SU-DHL-6 (cell line): ENCODE data around the gene EIF6.

ENCODE experiments used
- EZH2phosphoT487 ChIP-seq: fragments of 200-600 bp; sonication (generic), shearing (Covaris generic); conservative IDR thresholded peaks from 2 replicates; pipeline ENCODE4 v1.6.1; 2018; ENCODE audit warnings: mild to moderate bottlenecking, antibody characterized with exemption, low read length, moderate library complexity, mixed read lengths
- TF ChIP-seq, protein P1 (sequence below): fragments of 200-600 bp; sonication (generic); IDR thresholded peaks from one replicate; pipeline ENCODE4 v1.5.1; 2017; ENCODE audit warnings: antibody characterized with exemption, mild to moderate bottlenecking, low read length, moderate library complexity; ENCODE audit not compliant: insufficient read depth, poor library complexity, severe bottlenecking

DNA sequence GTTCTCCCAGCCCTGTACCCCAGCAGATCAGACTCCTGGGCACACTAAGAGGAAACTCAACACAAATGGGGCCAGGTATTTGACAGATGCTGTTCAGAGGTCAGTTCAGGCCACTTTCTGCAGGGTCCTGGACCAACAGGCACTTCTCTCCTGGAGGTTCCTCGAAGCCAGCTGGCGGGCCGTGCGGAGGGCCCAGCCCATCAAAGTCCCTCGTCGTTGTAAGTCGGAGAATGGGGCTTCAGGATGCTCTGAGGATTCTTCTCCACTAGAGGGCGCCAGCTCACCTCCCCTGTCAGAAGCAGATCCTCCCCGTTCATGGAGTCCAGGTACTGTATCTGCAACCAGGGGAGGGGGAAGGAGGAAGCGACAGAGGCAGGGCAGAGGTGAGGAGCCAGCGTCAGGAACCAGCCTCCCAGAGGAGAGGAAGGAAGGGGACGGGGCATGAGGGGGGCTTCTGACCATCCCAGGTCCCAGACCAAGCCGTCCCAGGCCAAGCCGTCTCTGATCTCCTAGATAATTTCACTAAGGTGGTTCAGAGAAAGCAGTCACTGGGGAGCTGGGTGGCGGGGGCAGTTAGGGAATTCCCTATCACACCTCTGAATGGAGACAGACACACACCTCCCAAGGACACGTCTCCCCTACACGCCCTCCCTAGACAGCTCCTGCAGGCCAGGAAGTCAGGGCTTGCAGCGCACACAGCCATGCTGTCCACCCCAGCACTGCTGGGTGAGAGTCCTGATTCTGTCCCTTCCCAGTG is 19.3 kb upstream of the EIF6 start:
- TF ChIP-seq, protein P1, sequence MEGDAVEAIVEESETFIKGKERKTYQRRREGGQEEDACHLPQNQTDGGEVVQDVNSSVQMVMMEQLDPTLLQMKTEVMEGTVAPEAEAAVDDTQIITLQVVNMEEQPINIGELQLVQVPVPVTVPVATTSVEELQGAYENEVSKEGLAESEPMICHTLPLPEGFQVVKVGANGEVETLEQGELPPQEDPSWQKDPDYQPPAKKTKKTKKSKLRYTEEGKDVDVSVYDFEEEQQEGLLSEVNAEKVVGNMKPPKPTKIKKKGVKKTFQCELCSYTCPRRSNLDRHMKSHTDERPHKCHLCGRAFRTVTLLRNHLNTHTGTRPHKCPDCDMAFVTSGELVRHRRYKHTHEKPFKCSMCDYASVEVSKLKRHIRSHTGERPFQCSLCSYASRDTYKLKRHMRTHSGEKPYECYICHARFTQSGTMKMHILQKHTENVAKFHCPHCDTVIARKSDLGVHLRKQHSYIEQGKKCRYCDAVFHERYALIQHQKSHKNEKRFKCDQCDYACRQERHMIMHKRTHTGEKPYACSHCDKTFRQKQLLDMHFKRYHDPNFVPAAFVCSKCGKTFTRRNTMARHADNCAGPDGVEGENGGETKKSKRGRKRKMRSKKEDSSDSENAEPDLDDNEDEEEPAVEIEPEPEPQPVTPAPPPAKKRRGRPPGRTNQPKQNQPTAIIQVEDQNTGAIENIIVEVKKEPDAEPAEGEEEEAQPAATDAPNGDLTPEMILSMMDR: peak; percentile 88
- TF ChIP-seq EZH2phosphoT487: no peak
